Naive thymus-derived CD4-positive, alpha-beta T cell (primary cell): ENCODE results near the gene SHISA7. TPM values are rescaled to one million over a fixed set of nuclear protein-coding genes. Genes with fewer than 3 reads are reported as not detected.

Experiments
- ATAC-seq: fragments of 150-1000 bp; cut with Tn5 transposase; 2 replicates; pipeline ENCODE4 v1.10.0; 2021; ENCODE audit warnings: mild to moderate bottlenecking, moderate library complexity
- CTCF ChIA-PET: fragments of 350-600 bp; sonication (Branson Sonifier 250); formaldehyde crosslinking; loops from one replicate; lab custom pipeline; 2021; ENCODE audit warnings: antibody characterized with exemption; lab: Charles Lee
- POLR2A ChIA-PET: fragments of 350-600 bp; sonication (Branson Sonifier 250); formaldehyde crosslinking; loops from one replicate; lab custom pipeline; 2021; ENCODE audit warnings: antibody characterized with exemption, inconsistent platforms; lab: Charles Lee
- DNase-seq, 9 donors: peaks; one replicate each; pipeline versions ENCODE4 v3.0.0 to v3.0.0-alpha.2; 2020 to 2022; ENCODE audit warnings: mixed read lengths in 1 of 9
- H3K27ac ChIP-seq: one replicate; pipeline ENCODE4 v1.7.0; 2013; ENCODE audit warnings: mild to moderate bottlenecking, low read depth, low read length, moderate library complexity
- H3K27me3 ChIP-seq, 2 donors: one replicate each; pipeline ENCODE4 v1.7.0; 2013; ENCODE audit warnings: low read length in 2 of 2, mild to moderate bottlenecking in 2 of 2, moderate library complexity in 2 of 2; ENCODE audit not compliant: control insufficient read depth in 2 of 2, insufficient read depth in 2 of 2
- H3K36me3 ChIP-seq, 3 experiments: 1 replicate in 2 of 3; 2 replicates in 1 of 3; pipeline ENCODE4 v1.7.0; 2013; ENCODE audit warnings: low read length in 3 of 3, mild to moderate bottlenecking in 3 of 3, moderate library complexity in 1 of 3; ENCODE audit not compliant: insufficient read depth in 3 of 3, control insufficient read depth in 2 of 3
- H3K4me1 ChIP-seq, 2 donors: one replicate each; pipeline ENCODE4 v1.7.0; 2013; ENCODE audit warnings: low read length in 2 of 2, mild to moderate bottlenecking in 2 of 2, moderate library complexity in 1 of 2; ENCODE audit not compliant: control insufficient read depth in 2 of 2, insufficient read depth in 2 of 2
- H3K4me3 ChIP-seq: 2 replicates; pipeline ENCODE4 v1.7.0; 2013; ENCODE audit warnings: mild to moderate bottlenecking, low read length
- H3K9me3 ChIP-seq, 3 experiments: 1 replicate in 2 of 3; 2 replicates in 1 of 3; pipeline ENCODE4 v1.7.0; 2013; ENCODE audit warnings: low read length in 3 of 3; ENCODE audit not compliant: control insufficient read depth in 2 of 3
- H3K27ac Mint-ChIP-seq, 9 donors: one replicate each; pipeline ENCODE4 v1.8.0; 2020 to 2022; ENCODE audit warnings: mixed read lengths in 9 of 9, mild to moderate bottlenecking in 8 of 9, moderate library complexity in 5 of 9, inconsistent platforms in 2 of 9
- H3K27me3 Mint-ChIP-seq, 5 donors: one replicate each; pipeline ENCODE4 v1.8.0; 2021 to 2022; ENCODE audit warnings: mixed read lengths in 5 of 5, mild to moderate bottlenecking in 1 of 5
- H3K36me3 Mint-ChIP-seq, 5 donors: one replicate each; pipeline ENCODE4 v1.8.0; 2020 to 2022; ENCODE audit warnings: mixed read lengths in 5 of 5, mild to moderate bottlenecking in 3 of 5, inconsistent platforms in 1 of 5
- H3K4me1 Mint-ChIP-seq, 7 donors: one replicate each; pipeline ENCODE4 v1.8.0; 2020 to 2022; ENCODE audit warnings: mixed read lengths in 7 of 7, mild to moderate bottlenecking in 3 of 7, inconsistent platforms in 1 of 7
- H3K4me3 Mint-ChIP-seq, 10 donors: one replicate each; pipeline ENCODE4 v1.8.0; 2020 to 2022; ENCODE audit warnings: mild to moderate bottlenecking in 10 of 10, mixed read lengths in 10 of 10, moderate library complexity in 6 of 10, inconsistent platforms in 2 of 10
- H3K9me3 Mint-ChIP-seq, 11 donors: one replicate each; pipeline ENCODE4 v1.8.0; 2020 to 2022; ENCODE audit warnings: mixed read lengths in 11 of 11, mild to moderate bottlenecking in 4 of 11, inconsistent platforms in 1 of 11, moderate library complexity in 1 of 11
- intact Hi-C, 2 donors: fragments of 100-400 bp; cut with micrococcal nuclease; formaldehyde crosslinking; loops; one replicate each; pipeline ENCODE4 v1.15.1; 2023
- polyA plus RNA-seq, 2 donors: library from polyadenylated mRNA; unstranded; fragments of 300-500 nt; fragmentation: Illumina TruSeq; gene quantifications; one replicate each; pipeline ENCODE4 v1.2.3, GENCODE V29; 2021
- total RNA-seq, 6 experiments: library from RNA in 5 of 6; stranded (reverse) in 5 of 6; gene quantifications; 1 replicate in 5 of 6; 2 replicates in 1 of 6; pipeline ENCODE4 v1.2.3 and lab custom pipeline; 2021 to 2026

The SHISA7 gene
- total and polyA plus RNA-seq, 7 experiments from 2014 or later = not detected

DNA sequence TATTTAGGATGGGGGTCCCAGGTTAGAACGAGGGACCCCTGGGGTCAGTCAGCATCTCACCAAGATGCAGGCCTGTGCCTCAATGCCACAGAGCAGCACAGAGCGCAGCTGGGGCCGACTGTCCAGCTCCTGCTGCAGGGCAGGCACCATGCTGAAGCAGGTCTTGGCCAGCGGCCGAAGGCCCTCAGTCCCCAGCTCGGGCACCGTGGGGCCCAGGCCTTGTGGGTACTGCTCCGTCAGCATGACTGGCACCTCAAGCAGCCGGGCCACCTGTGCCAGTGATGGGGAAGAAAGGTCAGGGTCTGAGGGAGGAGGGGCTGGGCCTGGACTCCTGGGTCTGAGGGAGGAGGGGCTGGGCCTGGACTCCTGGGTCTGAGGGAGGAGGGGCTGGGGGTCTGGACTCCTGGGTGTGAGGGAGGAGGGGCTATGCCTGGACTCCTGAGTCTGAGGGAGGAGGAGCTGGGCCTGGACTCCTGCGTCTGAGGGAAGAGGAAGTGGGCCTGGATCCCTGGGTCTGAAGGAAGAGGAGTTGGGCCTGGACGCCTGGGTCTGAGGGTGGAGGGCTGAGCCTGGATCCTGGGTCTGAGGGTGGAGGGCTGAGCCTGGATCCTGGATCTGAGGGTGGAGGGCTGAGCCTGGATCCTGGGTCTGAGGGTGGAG, 12.6 kb upstream of the SHISA7 start:
- H3K9me3 ChIP-seq = no peaks in the 10 kb centered on the region
- POLR2A ChIA-PET = interaction anchor here (1.0 kb wide), 1 partner anchor 66 kb away, joined by 3 read pairs; no protein-coding TSS in a partner anchor
- Mint-ChIP-seq H3K4me3 (no peak overlapping the region), H3K36me3 (peaks cover 0 to 9% (median 4%) of the 10 kb centered on the region in 5 donors), H3K27me3 (peaks cover 6 to 28% (median 15%) of the 10 kb centered on the region in 5 donors), H3K4me1 (peaks cover 13 to 27% (median 21%) of the 10 kb centered on the region in 7 donors), H3K9me3 (no peaks in the 10 kb centered on the region), H3K27ac (no peak overlapping the region)
- H3K27me3 ChIP-seq = peaks cover 3 to 11% of the 10 kb centered on the region in 2 donors
- no peak for ATAC-seq
- intact Hi-C loops = loop anchor here in 1 of 2 donors (2.0 kb wide), 1 partner anchor 315 kb away; no protein-coding TSS in a partner anchor
- no peak overlapping the region for H3K27ac ChIP-seq
- no peak for DNase-seq
- CTCF ChIA-PET = no interaction called here
- H3K36me3 ChIP-seq = peaks cover 0 to 5% (median 0%) of the 10 kb centered on the region in 3 experiments
- no peak overlapping the region for H3K4me3 ChIP-seq
- H3K4me1 ChIP-seq = peaks cover 0 to 19% of the 10 kb centered on the region in 2 donors

DNA sequence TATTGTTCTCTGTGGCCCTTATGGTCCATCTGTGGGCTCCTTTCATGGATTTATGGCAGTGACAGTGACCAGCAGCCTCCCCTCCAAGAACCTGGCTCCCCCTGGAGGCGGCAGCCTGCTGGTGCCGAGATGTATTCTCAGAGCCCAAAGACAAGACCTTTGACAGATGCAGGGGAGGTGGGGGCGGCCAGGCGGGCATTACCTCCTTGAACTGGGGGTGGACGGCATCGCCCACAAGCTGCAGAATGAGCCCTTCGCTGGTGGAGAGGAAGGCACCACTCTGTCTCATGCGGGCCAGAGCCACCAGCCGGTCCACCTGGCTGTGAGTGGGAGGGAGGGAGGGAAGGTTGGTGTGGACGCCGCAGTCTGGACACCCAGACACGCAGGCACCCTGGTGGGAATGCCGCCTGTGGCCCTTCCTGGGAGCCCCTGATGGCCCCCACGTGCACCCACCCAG, 11.7 kb upstream of the SHISA7 start:
- ChIA-PET CTCF (no interaction called here), POLR2A (interaction anchor here (0.5 kb wide), 1 partner anchor 259 kb away, joined by 3 read pairs; no protein-coding TSS in a partner anchor)
- no peak for ATAC-seq
- DNase-seq = peak in 7 of 9 donors; percentile 32 to 54 (median 43)
- Mint-ChIP-seq H3K4me1 (peaks cover 7 to 22% (median 16%) of the 10 kb centered on the region in 7 donors), H3K4me3 (no peak overlapping the region), H3K36me3 (peaks cover 0 to 9% (median 4%) of the 10 kb centered on the region in 5 donors), H3K27ac (no peak overlapping the region), H3K9me3 (no peaks in the 10 kb centered on the region), H3K27me3 (peaks cover 8 to 33% (median 19%) of the 10 kb centered on the region in 5 donors)
- H3K4me3 ChIP-seq = no peak overlapping the region
- peaks cover 0 to 17% of the 10 kb centered on the region in 2 donors for H3K4me1 ChIP-seq
- H3K27ac ChIP-seq = no peak overlapping the region
- intact Hi-C loops = loop anchor here (1.0 to 5.0 kb wide), 4 partner anchors 38 to 314 kb away; no protein-coding TSS in a partner anchor
- H3K9me3 ChIP-seq = no peaks in the 10 kb centered on the region
- H3K36me3 ChIP-seq = peaks cover 0 to 5% (median 0%) of the 10 kb centered on the region in 3 experiments
- peaks cover 3 to 15% of the 10 kb centered on the region in 2 donors for H3K27me3 ChIP-seq

DNA sequence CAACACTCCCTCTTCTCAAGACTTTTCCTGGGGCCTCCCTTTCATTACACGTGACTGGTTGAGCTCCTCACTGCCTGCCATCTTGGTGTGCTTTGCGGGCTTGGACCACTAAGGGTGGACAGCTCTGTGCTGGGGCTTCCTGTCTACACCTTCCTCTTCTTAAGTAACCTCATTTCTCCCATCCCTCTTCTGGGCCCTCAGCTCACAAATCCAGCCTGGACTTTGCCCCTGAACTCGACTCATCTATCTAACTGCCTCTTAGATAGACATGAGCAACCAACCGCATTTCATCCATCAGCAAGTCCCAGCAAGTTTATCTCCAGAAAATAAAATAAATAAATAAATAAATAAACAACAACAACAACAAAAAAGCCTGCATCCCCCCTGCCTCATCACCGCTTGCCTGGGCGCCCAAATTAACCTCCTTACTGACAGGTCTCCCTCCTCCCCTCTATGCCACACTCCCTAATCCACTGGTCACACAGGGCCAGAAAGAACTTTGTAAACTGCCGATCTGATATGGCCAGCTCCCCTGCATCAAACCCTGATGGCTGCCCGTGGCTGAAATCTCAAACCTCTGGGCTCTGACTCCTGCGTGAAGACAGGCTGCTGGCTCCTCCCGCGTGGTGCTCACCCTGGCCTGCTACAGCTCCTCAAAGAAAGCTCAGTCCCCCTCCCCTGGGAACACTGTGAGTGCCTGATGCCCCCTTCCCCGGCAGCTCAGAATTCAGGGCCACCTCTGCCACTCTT, 10.6 kb upstream of the SHISA7 start:
- peaks cover 0 to 5% (median 0%) of the 10 kb centered on the region in 3 experiments for H3K36me3 ChIP-seq
- Mint-ChIP-seq H3K9me3 (no peaks in the 10 kb centered on the region), H3K4me3 (peak overlapping the region; percentile 0 to 82 (median 57)), H3K27ac (peak overlapping the region in 3 of 9 donors; percentile 1 to 63 (median 47)), H3K27me3 (peaks cover 8 to 33% (median 19%) of the 10 kb centered on the region in 5 donors), H3K4me1 (peaks cover 7 to 21% (median 15%) of the 10 kb centered on the region in 7 donors), H3K36me3 (peaks cover 0 to 9% (median 4%) of the 10 kb centered on the region in 5 donors)
- ChIA-PET POLR2A (interaction anchor here (0.5 to 1.2 kb wide), 4 partner anchors 22 to 188 kb away, joined by 3 to 5 read pairs (median 4); partner anchors contain the start of gene UBE2S), CTCF (interaction anchor here (0.7 to 1.5 kb wide), 3 partner anchors 14 to 313 kb away, joined by 3 to 4 read pairs (median 4); no protein-coding TSS in a partner anchor)
- peaks cover 3 to 22% of the 10 kb centered on the region in 2 donors for H3K27me3 ChIP-seq
- H3K27ac ChIP-seq = no peak overlapping the region
- intact Hi-C loops = loop anchor here (1.0 to 5.0 kb wide), 4 partner anchors 36 to 313 kb away; no protein-coding TSS in a partner anchor
- H3K9me3 ChIP-seq = no peaks in the 10 kb centered on the region
- no peak overlapping the region for H3K4me3 ChIP-seq
- DNase-seq (no peak), ATAC-seq (no peak)
- peaks cover 0 to 17% of the 10 kb centered on the region in 2 donors for H3K4me1 ChIP-seq

DNA sequence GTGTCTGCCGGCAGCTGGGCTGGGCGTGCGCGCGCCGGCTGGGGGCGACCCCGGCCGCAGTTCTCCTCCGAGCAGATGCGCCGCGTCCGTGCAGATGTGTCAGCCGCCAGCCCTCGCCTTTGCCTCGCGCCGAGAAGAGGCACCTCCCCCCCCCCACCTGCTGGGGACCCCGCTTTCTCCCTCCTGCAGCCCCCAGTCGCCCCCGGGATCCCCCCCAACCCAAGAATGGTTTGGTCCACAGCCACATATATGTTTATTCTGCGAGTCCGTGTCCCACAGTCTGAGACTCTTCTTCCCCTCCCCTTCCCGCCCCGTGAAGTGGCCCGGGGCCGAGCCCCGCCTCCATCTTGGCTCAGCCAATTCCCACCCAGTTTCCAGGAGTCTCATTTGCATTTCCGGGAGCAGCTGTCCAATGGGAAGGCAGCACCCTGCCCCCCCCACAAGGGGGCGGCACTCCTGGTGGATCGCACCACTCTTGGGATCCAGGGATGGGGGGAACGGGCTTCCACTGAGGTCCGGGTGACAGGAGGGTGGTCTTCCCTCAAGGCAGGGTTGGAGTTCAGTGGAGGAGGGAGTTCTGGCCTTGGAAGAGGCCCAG, 9.7 kb upstream of the SHISA7 start:
- Histone ChIP-seq H3K27me3 (peaks cover 3 to 22% of the 10 kb centered on the region in 2 donors), H3K4me1 (peaks cover 0 to 17% of the 10 kb centered on the region in 2 donors), H3K9me3 (no peaks in the 10 kb centered on the region), H3K27ac (no peak overlapping the region), H3K36me3 (peaks cover 0 to 5% (median 0%) of the 10 kb centered on the region in 3 experiments), H3K4me3 (no peak overlapping the region)
- no peaks in the 10 kb centered on the region for H3K9me3 Mint-ChIP-seq
- ATAC-seq (peak; percentile 73), DNase-seq (peak in 3 of 9 donors; percentile 25 to 48 (median 25))
- peak overlapping the region in 1 of 9 donors; percentile 9 for H3K27ac Mint-ChIP-seq
- peaks cover 0 to 9% (median 4%) of the 10 kb centered on the region in 5 donors for H3K36me3 Mint-ChIP-seq
- POLR2A ChIA-PET = interaction anchor here (0.7 to 0.8 kb wide), 2 partner anchors 23 to 176 kb away, joined by 3 read pairs; no protein-coding TSS in a partner anchor
- peaks cover 7 to 21% (median 15%) of the 10 kb centered on the region in 7 donors for H3K4me1 Mint-ChIP-seq
- peaks cover 8 to 33% (median 19%) of the 10 kb centered on the region in 5 donors for H3K27me3 Mint-ChIP-seq
- CTCF ChIA-PET = interaction anchor here (1.5 kb wide), 1 partner anchor 14 kb away, joined by 4 read pairs; no protein-coding TSS in a partner anchor
- intact Hi-C loops = loop anchor here in 1 of 2 donors (5.0 kb wide), 1 partner anchor 36 kb away; no protein-coding TSS in a partner anchor
- peak overlapping the region in 6 of 10 donors; percentile 44 to 82 (median 64) for H3K4me3 Mint-ChIP-seq

DNA sequence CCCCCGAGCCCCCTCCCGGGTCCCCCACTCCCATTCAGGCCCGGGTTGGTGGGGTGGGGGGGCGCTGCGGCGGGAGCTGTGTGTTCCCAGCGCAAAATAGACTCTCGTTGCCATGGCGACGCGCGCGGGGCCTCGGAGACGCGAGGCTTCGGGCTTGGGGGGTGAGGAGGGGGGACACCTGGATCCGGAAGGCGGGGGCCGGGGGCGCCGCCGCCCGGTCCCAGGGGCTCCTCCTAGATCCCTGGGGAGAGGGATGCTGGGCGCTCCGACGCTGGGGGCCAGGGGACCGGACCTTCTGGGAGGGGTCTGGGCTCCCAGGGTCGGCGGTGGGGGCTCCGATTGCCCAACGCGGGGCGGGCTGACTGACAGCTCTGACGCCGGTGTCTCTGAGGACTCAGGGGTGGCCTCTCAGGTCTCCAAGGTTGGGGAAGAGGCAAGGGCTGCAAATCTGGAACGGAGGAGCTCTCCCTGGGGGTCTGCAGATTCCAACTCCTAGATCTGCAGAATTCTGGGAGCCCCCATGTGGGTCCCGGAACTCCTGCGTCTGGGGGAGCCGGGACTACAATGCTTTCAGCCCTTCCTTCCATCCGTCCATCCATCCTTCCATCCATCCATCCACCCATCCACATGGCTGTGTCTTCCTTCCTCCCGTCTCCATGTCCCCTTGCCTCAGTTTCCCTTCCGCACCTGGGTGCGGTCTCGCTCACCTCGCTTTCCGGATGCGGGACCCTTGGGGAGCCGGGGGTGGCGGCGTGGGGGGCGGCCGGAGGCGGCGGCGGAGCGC, 9.1 kb upstream of the SHISA7 start:
- no peaks in the 10 kb centered on the region for H3K9me3 Mint-ChIP-seq
- H3K4me3 Mint-ChIP-seq = peak overlapping the region in 9 of 10 donors; percentile 45 to 82 (median 74)
- Histone ChIP-seq H3K4me3 (no peak overlapping the region), H3K36me3 (peaks cover 0 to 5% (median 0%) of the 10 kb centered on the region in 3 experiments), H3K4me1 (peaks cover 0 to 17% of the 10 kb centered on the region in 2 donors), H3K27me3 (peaks cover 3 to 22% of the 10 kb centered on the region in 2 donors), H3K9me3 (no peaks in the 10 kb centered on the region), H3K27ac (no peak overlapping the region)
- DNase-seq (peak in 2 of 9 donors; percentile 30 to 53), ATAC-seq (peak; percentile 28)
- ChIA-PET CTCF (no interaction called here), POLR2A (interaction anchor here (0.9 kb wide), 1 partner anchor 11 kb away, joined by 3 read pairs; no protein-coding TSS in a partner anchor)
- intact Hi-C loops = loop anchor here in 1 of 2 donors (5.0 kb wide), 1 partner anchor 35 kb away; no protein-coding TSS in a partner anchor
- H3K27me3 Mint-ChIP-seq = peaks cover 8 to 33% (median 19%) of the 10 kb centered on the region in 5 donors
- H3K4me1 Mint-ChIP-seq = peaks cover 7 to 21% (median 15%) of the 10 kb centered on the region in 7 donors
- no peak overlapping the region for H3K27ac Mint-ChIP-seq
- peaks cover 0 to 9% (median 4%) of the 10 kb centered on the region in 5 donors for H3K36me3 Mint-ChIP-seq
